Testis (tissue), 2 donors: ENCODE results near the gene TEX11.
"Not testable (repeated sequence)": the region's sequence is repeated elsewhere in the genome, so short reads cannot be mapped to it uniquely, and the experiment has no call there.

Source experiments
- POLR2A ChIP-seq: fragments of 450-650 bp; IDR thresholded peaks from one replicate; pipeline ENCODE4 v1.6.1; 2017; ENCODE audit warnings: antibody characterized with exemption, mild to moderate bottlenecking, moderate library complexity
- TF ChIP-seq, protein P1 (sequence below), 3 experiments: fragments of 450-650 bp in 2 of 3; fragments of 200-600 bp in 1 of 3; sonication (generic) in 1 of 3; IDR thresholded peaks; one replicate each; pipeline ENCODE4 v1.5.1; 2016 to 2019; ENCODE audit warnings: antibody characterized with exemption in 3 of 3, mild to moderate bottlenecking in 2 of 3, moderate library complexity in 1 of 3

DNA sequence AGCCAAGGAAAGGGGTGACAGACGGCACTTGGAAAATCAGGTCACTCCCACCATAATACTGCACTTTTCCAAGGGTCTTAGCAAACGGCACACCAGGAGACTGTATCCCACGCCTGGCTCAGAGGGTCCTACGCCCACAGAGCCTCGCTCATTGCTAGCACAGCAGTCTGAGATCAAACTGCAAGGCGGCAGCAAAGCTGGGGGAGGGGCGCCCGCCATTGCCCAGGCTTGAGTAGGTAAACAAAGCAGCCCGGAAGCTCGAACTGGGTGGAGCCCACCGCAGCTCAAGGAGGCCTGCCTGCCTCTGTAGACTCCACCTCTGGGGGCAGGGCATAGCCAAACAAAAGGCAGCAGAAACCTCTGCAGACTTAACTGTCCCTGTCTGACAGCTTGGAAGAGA, 247.4 kb downstream of the TEX11 start:
- TF ChIP-seq, protein P1, sequence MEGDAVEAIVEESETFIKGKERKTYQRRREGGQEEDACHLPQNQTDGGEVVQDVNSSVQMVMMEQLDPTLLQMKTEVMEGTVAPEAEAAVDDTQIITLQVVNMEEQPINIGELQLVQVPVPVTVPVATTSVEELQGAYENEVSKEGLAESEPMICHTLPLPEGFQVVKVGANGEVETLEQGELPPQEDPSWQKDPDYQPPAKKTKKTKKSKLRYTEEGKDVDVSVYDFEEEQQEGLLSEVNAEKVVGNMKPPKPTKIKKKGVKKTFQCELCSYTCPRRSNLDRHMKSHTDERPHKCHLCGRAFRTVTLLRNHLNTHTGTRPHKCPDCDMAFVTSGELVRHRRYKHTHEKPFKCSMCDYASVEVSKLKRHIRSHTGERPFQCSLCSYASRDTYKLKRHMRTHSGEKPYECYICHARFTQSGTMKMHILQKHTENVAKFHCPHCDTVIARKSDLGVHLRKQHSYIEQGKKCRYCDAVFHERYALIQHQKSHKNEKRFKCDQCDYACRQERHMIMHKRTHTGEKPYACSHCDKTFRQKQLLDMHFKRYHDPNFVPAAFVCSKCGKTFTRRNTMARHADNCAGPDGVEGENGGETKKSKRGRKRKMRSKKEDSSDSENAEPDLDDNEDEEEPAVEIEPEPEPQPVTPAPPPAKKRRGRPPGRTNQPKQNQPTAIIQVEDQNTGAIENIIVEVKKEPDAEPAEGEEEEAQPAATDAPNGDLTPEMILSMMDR (IDR thresholded peaks at IDR 0.05) = not testable (repeated sequence)
- TF ChIP-seq POLR2A = not testable (repeated sequence)
